ENCODE data around the gene SPEM3. TPM values are rescaled to one million over a fixed set of nuclear protein-coding genes. Genes with fewer than 3 reads are reported as not detected.

SPEM3 gene
- total and polyA plus RNA-seq, 2 of the 4 experiments (the other 2 are of a cell fraction) = not detected

GRCh38 chr17:7460850-7461660, 32.4 kb downstream of the SPEM3 start:
- CTCF ChIA-PET = no interaction called here
- DNase-seq (no peak), ATAC-seq (ENCODE audit: low read depth) (no peak)
- H3K9ac ChIP-seq (ENCODE audit: low read depth, low read length) = no peak overlapping the region
- no peaks in the 10 kb centered on the region for H3K9me3 ChIP-seq (ENCODE audit: control insufficient read depth, insufficient read depth, low read length)
- no peak overlapping the region for H2AK9ac ChIP-seq (replicated peaks; ENCODE audit: low read depth, low read length, poor library complexity)
- no peak overlapping the region for H2BK15ac ChIP-seq (ENCODE audit: low read depth, low read length)
- H3K23ac ChIP-seq (ENCODE audit: low read depth, low read length) = no peak overlapping the region
- peaks cover 11 to 50% of the 10 kb centered on the region in 2 experiments; a peak in 2 of 4 replicates for H3K79me1 ChIP-seq (ENCODE audit: low read depth in 1 of 2, low read length in 2 of 2)
- H2AK5ac ChIP-seq (ENCODE audit: low read depth, low read length) = no peak overlapping the region
- H3K56ac ChIP-seq (ENCODE audit: extremely low read depth, insufficient read depth, low read length) = no peak overlapping the region
- POLR2A ChIA-PET (ENCODE audit: unreplicated experiment) = interaction anchor here (1.2 kb wide), 1 partner anchor 17 kb away, joined by 8 read pairs; no protein-coding TSS in a partner anchor
- intact Hi-C loops (cut with micrococcal nuclease) (no loop called here), dilution Hi-C loops (cut with HindIII; ENCODE audit: low sequenced_read_pairs, unreplicated experiment) (no loop called here), in situ Hi-C loops (cut with MboI; ENCODE audit: low sequenced_read_pairs) (no loop called here)
- no peak overlapping the region for H4K91ac ChIP-seq (ENCODE audit: insufficient read depth, low read depth, low read length)
- 93% methylated on average over 3 of the region's 7 CpGs; no CpG with 5 or more reads in 1 of the 2 experiments for WGBS, 2 experiments (ENCODE audit: extremely low coverage in 2 of 2, insufficient read length in 1 of 2)
- no peak overlapping the region for H3K4me2 ChIP-seq (ENCODE audit: low read depth, low read length)
- peaks cover 35% of the 10 kb centered on the region for H3K36me3 ChIP-seq (ENCODE audit: control insufficient read depth, insufficient read depth, low read length)
- H3K4ac ChIP-seq (ENCODE audit: low read depth, low read length) = no peak overlapping the region
- H4K5ac ChIP-seq (ENCODE audit: low read depth, low read length) = no peak overlapping the region
- H3K9me1 ChIP-seq (ENCODE audit: insufficient read depth, low read length) = peaks cover 15% of the 10 kb centered on the region; the same call in 1 of the 2 replicates
- TSS peak; percentile 48 for BruUV-seq (replicated peaks)
- H3K4me3 ChIP-seq (ENCODE audit: insufficient read depth, low read depth, low read length) = no peak overlapping the region
- no peak overlapping the region for H2AFZ ChIP-seq (replicated peaks; ENCODE audit: low read length, poor library complexity)
- no peaks in the 10 kb centered on the region for H3K4me1 ChIP-seq (ENCODE audit: control insufficient read depth, insufficient read depth, low read length)
- H4K20me1 ChIP-seq (ENCODE audit: insufficient read depth, low read length) = peaks cover 21% of the 10 kb centered on the region
- H3K18ac ChIP-seq (ENCODE audit: low read depth, low read length) = no peak overlapping the region
- H3K27ac ChIP-seq (ENCODE audit: insufficient read depth, low read length) = no peak overlapping the region
- no peak overlapping the region for H2BK20ac ChIP-seq (ENCODE audit: low read depth, low read length)
- no peak overlapping the region for H3K14ac ChIP-seq (replicated peaks; ENCODE audit: low read depth, low read length)
- no peak overlapping the region for H4K8ac ChIP-seq (ENCODE audit: low read depth in 2 of 2, low read length in 2 of 2)
- H2BK120ac ChIP-seq (ENCODE audit: low read depth, low read length) = no peak overlapping the region
- H3K27me3 ChIP-seq (ENCODE audit: control insufficient read depth, insufficient read depth, low read length) = no peaks in the 10 kb centered on the region
- no peak overlapping the region for H2BK5ac ChIP-seq (ENCODE audit: low read depth, low read length, poor library complexity, severe bottlenecking)
- no peak for TF ChIP-seq BHLHE40 (IDR thresholded peaks at IDR 0.05; ENCODE audit: low read depth, low read length)
- no peak for TF ChIP-seq ELK1 (IDR thresholded peaks at IDR 0.05; ENCODE audit: borderline replicate concordance, low read depth, low read length)
- no peak for TF ChIP-seq CEBPB (IDR thresholded peaks at IDR 0.05; ENCODE audit: low read depth, low read length)
- TF ChIP-seq RFX5 (IDR thresholded peaks at IDR 0.05; ENCODE audit: low read depth, low read length) = no peak
- no peak for TF ChIP-seq RCOR1 (IDR thresholded peaks at IDR 0.05; ENCODE audit: insufficient replicate concordance, low read length)
- no peak for TF ChIP-seq MAFK (IDR thresholded peaks at IDR 0.05; ENCODE audit: low read depth, low read length)
- TF ChIP-seq RAD21 (IDR thresholded peaks at IDR 0.05; ENCODE audit: low read length) = no peak
- TF ChIP-seq POLR2A (IDR thresholded peaks at IDR 0.05; ENCODE audit: low read depth, low read length) = no peak
- no peak for TF ChIP-seq NFE2L2 (IDR thresholded peaks at IDR 0.05; ENCODE audit: low read depth, low read length)
- no peak for TF ChIP-seq CHD1 (IDR thresholded peaks at IDR 0.05; ENCODE audit: low read depth, low read length)
- no peak for TF ChIP-seq USF2 (IDR thresholded peaks at IDR 0.05; ENCODE audit: low read depth, low read length)
- TF ChIP-seq, protein P1, sequence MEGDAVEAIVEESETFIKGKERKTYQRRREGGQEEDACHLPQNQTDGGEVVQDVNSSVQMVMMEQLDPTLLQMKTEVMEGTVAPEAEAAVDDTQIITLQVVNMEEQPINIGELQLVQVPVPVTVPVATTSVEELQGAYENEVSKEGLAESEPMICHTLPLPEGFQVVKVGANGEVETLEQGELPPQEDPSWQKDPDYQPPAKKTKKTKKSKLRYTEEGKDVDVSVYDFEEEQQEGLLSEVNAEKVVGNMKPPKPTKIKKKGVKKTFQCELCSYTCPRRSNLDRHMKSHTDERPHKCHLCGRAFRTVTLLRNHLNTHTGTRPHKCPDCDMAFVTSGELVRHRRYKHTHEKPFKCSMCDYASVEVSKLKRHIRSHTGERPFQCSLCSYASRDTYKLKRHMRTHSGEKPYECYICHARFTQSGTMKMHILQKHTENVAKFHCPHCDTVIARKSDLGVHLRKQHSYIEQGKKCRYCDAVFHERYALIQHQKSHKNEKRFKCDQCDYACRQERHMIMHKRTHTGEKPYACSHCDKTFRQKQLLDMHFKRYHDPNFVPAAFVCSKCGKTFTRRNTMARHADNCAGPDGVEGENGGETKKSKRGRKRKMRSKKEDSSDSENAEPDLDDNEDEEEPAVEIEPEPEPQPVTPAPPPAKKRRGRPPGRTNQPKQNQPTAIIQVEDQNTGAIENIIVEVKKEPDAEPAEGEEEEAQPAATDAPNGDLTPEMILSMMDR (conservative IDR thresholded peaks at IDR 0.05; ENCODE audit: low read depth, low read length) = no peak
- no peak for TF ChIP-seq MAZ (IDR thresholded peaks at IDR 0.05; ENCODE audit: borderline replicate concordance, low read depth, low read length)
- TF ChIP-seq SMC3 (IDR thresholded peaks at IDR 0.05; ENCODE audit: low read depth, low read length) = no peak
- TF ChIP-seq FOS (IDR thresholded peaks at IDR 0.05; ENCODE audit: low read depth, low read length) = no peak
